ENCODE measurements around the gene MTUS2. TPM values are rescaled to one million over a fixed set of nuclear protein-coding genes. Genes with fewer than 3 reads are reported as not detected.

MTUS2 gene
- total and polyA plus RNA-seq, 2 experiments from 2014 or later: 0.27 to 0.38 TPM

- Mint-ChIP-seq H3K4me3 (no peak overlapping the region), H3K9me3 (no peaks in the 10 kb centered on the region), H3K27me3 (ENCODE audit: insufficient read depth, low read depth, poor library complexity) (peaks cover 3% of the 10 kb centered on the region), H3K36me3 (ENCODE audit: low read depth) (no peaks in the 10 kb centered on the region), H3K4me1 (peaks cover 10% of the 10 kb centered on the region), H3K27ac (no peak overlapping the region)
- H3K9me2 ChIP-seq (ENCODE audit: insufficient read depth): no peaks in the 10 kb centered on the region
- H3K27ac ChIP-seq (ENCODE audit: low read depth): no peak overlapping the region
- H3K36me3 ChIP-seq (ENCODE audit: insufficient read depth): no peaks in the 10 kb centered on the region
- no peak for DNase-seq (ENCODE audit: low spot score)
- no peak overlapping the region for H3K4me2 ChIP-seq
- no peaks in the 10 kb centered on the region for H3K79me2 ChIP-seq (replicated peaks; ENCODE audit: insufficient read depth)
- H3K4me1 ChIP-seq (ENCODE audit: insufficient read depth): peaks cover 9% of the 10 kb centered on the region
- H3K27me3 ChIP-seq (ENCODE audit: insufficient read depth): no peaks in the 10 kb centered on the region
- TF ChIP-seq NANOG (IDR thresholded peaks at IDR 0.05; ENCODE audit: borderline replicate concordance) (no peak), JUNB (IDR thresholded peaks at IDR 0.05; ENCODE audit: unreplicated experiment) (no peak), CREB1 (CRISPR knock-in tag; IDR thresholded peaks at IDR 0.05; ENCODE audit: low read depth) (no peak), ZNF114 (CRISPR knock-in tag; IDR thresholded peaks at IDR 0.05) (no peak), EZH2 (IDR thresholded peaks at IDR 0.05; ENCODE audit: low read depth, unreplicated experiment) (no peak), EZH2phosphoT487 (IDR thresholded peaks at IDR 0.05; ENCODE audit: unreplicated experiment) (no peak), CTCF (conservative IDR thresholded peaks at IDR 0.05; ENCODE audit: low read depth in 2 of 2) (no peak), ZNF331 (CRISPR knock-in tag; IDR thresholded peaks at IDR 0.05; ENCODE audit: low read depth) (no peak), POLR2AphosphoS5 (IDR thresholded peaks at IDR 0.05; ENCODE audit: low read depth) (no peak), STAT1 (IDR thresholded peaks at IDR 0.05; ENCODE audit: unreplicated experiment) (no peak), ZNF462 (CRISPR knock-in tag; IDR thresholded peaks at IDR 0.05) (no peak), ETS1 (IDR thresholded peaks at IDR 0.05) (no peak), REST (IDR thresholded peaks at IDR 0.05; ENCODE audit: unreplicated experiment) (no peak)
- no peak overlapping the region for H3K4me3 ChIP-seq
- no peak for ATAC-seq
- no peaks in the 10 kb centered on the region for H3F3A ChIP-seq (replicated peaks; ENCODE audit: low read depth)
- no peak overlapping the region for H2AFZ ChIP-seq
- no peaks in the 10 kb centered on the region for H4K20me1 ChIP-seq (replicated peaks; ENCODE audit: insufficient read depth)
Observed at GRCh38 chr13:28794396-28794795, 25.7 kb upstream of the MTUS2 start.
